Activated CD4-positive, alpha-beta T cell treated with anti-CD3 and anti-CD28 coated beads, Interleukin-2, amount 10 ng/mL, durations not matched to agents 7 days and 5 days (primary cell): ENCODE data around the gene FAM83E. TPM values are rescaled to one million over a fixed set of nuclear protein-coding genes. Genes with fewer than 3 reads are reported as not detected.

ENCODE experiments used
- CTCF ChIA-PET: fragments of 350-600 bp; sonication (Branson Sonifier 250); formaldehyde crosslinking; loops from one replicate; lab custom pipeline; 2021; ENCODE audit warnings: antibody characterized with exemption; lab: Charles Lee
- POLR2A ChIA-PET: fragments of 350-600 bp; sonication (Branson Sonifier 250); formaldehyde crosslinking; loops from one replicate; lab custom pipeline; 2021; ENCODE audit warnings: antibody characterized with exemption; lab: Charles Lee
- DNase-seq: peaks from one replicate; pipeline ENCODE4 v3.0.0-alpha.2; 2020
- H3K27ac Mint-ChIP-seq: one replicate; pipeline ENCODE4 v1.8.0; 2021; ENCODE audit warnings: mild to moderate bottlenecking, moderate library complexity, mixed read lengths
- H3K27me3 Mint-ChIP-seq: one replicate; pipeline ENCODE4 v1.8.0; 2021; ENCODE audit warnings: mixed read lengths
- H3K36me3 Mint-ChIP-seq: one replicate; pipeline ENCODE4 v1.8.0; 2021; ENCODE audit warnings: low read depth, mixed read lengths
- H3K4me1 Mint-ChIP-seq: one replicate; pipeline ENCODE4 v1.8.0; 2021; ENCODE audit warnings: mixed read lengths
- H3K4me3 Mint-ChIP-seq: one replicate; pipeline ENCODE4 v1.8.0; 2021; ENCODE audit warnings: mild to moderate bottlenecking, moderate library complexity, mixed read lengths
- H3K9me3 Mint-ChIP-seq: one replicate; pipeline ENCODE4 v1.8.0; 2021; ENCODE audit warnings: mixed read lengths
- total RNA-seq, 2 experiments: library from RNA; stranded (reverse); gene quantifications; one replicate each; pipeline ENCODE4 v1.2.3, GENCODE V29; 2021

The FAM83E gene
- total RNA-seq, 2 experiments from 2014 or later = 2.5 TPM

DNA sequence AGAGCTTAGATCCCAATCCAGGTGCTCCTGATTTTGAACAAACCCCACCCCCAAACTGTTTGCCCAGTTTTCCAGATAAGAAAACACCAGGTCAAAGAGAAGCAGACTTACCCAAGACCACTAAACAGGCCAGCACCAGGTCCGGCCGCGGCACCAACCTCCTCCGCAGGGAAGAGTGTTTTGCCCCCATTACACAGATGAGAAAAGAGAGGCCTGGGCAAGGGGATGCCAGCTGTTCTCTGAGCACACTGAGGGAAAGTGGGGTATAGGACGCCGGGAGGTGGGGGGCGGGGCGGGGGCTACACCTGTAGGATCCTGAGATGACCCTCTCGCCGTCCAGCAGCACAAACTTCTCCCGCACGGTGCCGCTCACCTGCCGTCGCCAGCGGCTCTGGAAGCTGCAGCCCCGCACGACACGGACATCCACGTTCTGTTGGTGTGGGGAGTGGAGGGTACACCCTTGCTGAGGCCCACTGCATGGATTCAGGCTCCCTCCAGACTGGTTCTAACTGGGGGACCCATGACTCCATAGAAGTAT lies 5.2 kb downstream of the FAM83E start:
- DNase-seq = no peak

DNA sequence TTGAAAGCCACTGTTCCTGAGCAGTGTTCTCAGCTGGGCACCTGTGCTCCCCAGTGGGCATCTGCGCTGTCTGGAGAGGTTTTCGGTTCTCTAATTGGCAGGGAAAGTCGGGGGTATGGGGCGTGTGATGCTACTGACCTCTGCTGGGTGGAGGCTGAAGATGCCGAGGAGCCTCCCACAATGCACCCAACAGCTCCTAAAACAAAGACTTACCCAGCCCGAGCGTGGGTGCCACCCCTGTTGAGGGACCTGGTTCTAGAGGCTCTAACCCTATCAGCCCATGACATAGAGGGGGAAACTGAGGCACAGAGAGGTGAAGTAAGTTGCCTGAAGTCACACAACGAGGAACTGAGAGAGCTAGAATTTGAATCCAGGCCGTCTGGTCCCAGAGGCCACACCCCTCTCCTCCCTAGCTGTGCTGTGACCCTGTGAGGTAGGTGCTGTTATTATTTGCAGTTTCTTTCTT lies 6.0 kb downstream of the FAM83E start:
- POLR2A ChIA-PET = interaction anchor here (1.0 kb wide), 1 partner anchor 10 kb away, joined by 3 read pairs; the partner anchor contains the start of genes RPL18 and SPHK2
- Mint-ChIP-seq H3K9me3 (no peaks in the 10 kb centered on the region), H3K4me3 (no peak overlapping the region), H3K4me1 (peaks cover 4% of the 10 kb centered on the region), H3K36me3 (no peaks in the 10 kb centered on the region), H3K27me3 (no peaks in the 10 kb centered on the region), H3K27ac (peak overlapping the region; percentile 79)
- CTCF ChIA-PET = interaction anchor here (0.6 to 3.2 kb wide), 20 partner anchors 8 to 1215 kb away, joined by 3 to 14 read pairs (median 4); partner anchors contain the start of genes RPL18, SPHK2 and ZNF114
- DNase-seq = peak; percentile 61

More for the DNA sequence above, 5.2 kb downstream of the FAM83E start:
- ChIA-PET POLR2A (no interaction called here), CTCF (interaction anchor here (0.6 to 3.2 kb wide), 16 partner anchors 8 to 1021 kb away, joined by 3 to 14 read pairs (median 4); partner anchors contain the start of genes RPL18, SPHK2 and ZNF114)
- no peaks in the 10 kb centered on the region for H3K27me3 Mint-ChIP-seq
- peaks cover 4% of the 10 kb centered on the region for H3K4me1 Mint-ChIP-seq
- H3K9me3 Mint-ChIP-seq = no peaks in the 10 kb centered on the region
- H3K4me3 Mint-ChIP-seq = no peak overlapping the region
- peaks cover 3% of the 10 kb centered on the region for H3K36me3 Mint-ChIP-seq
- H3K27ac Mint-ChIP-seq = no peak overlapping the region

DNA sequence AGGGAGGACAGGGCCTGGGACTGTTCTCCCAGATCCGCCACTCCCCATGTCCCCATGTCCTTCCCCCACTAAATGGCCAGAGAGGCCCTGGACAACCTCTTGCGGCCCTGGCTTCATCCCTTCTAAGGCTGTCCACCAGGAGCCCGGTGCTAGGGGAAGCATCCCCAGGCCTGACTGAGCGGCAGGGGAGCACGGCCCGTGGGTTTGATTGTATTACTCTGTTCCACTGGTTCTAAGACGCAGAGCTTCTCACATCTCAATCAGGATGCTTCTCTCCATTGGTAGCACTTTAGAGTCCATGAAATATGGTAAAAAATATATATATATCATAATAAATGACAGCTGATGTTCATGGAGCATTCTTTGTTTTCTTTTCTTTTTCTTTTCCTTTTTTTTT lies 7.5 kb downstream of the FAM83E start:
- Mint-ChIP-seq H3K4me1 (peaks cover 4% of the 10 kb centered on the region), H3K27me3 (no peaks in the 10 kb centered on the region), H3K4me3 (no peak overlapping the region), H3K36me3 (no peaks in the 10 kb centered on the region), H3K27ac (no peak overlapping the region), H3K9me3 (no peaks in the 10 kb centered on the region)
- DNase-seq = no peak
- ChIA-PET POLR2A (no interaction called here), CTCF (interaction anchor here (0.6 to 3.2 kb wide), 3 partner anchors 21 to 837 kb away, joined by 3 to 11 read pairs (median 4); no protein-coding TSS in a partner anchor)

DNA sequence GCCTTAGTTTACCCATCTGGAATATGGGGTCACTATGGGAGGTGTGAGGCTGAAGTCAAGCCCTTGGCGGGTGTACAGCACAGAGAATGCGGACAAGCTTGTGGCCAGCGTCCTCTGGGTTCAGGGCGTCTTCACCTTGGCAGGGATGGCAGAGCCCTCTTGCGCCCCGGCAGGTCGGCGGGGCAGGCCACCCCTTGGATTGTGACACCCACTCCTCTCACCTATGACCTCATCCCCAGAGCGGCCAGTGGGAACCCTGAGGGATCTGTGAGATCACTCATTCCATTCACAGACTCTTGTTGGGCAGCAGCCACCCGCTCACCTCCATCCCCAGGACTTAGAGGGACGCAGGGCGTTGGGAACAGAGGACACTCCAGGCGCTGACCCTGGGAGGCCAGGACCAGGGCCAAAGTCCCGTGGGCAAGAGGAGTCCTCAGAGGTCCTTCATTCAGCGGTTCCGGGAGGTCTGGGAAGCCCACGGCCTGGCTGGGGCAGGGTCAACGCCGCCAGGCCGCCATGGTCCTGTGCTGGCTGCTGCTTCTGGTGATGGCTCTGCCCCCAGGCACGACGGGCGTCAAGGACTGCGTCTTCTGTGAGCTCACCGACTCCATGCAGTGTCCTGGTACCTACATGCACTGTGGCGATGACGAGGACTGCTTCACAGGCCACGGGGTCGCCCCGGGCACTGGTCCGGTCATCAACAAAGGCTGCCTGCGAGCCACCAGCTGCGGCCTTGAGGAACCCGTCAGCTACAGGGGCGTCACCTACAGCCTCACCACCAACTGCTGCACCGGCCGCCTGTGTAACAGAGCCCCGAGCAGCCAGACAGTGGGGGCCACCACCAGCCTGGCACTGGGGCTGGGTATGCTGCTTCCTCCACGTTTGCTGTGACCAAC lies 8.2 kb downstream of the FAM83E start, which contains the start of gene SPACA4:
Gene SPACA4 (plus strand): TSS at position 280 of the 896 bp plus-strand sequence. CDS start 237 bp downstream, at position 517.
- no peaks in the 10 kb centered on the region for H3K27me3 Mint-ChIP-seq
- H3K4me1 Mint-ChIP-seq = peaks cover 4% of the 10 kb centered on the region
- POLR2A ChIA-PET = no interaction called here
- DNase-seq = no peak
- H3K9me3 Mint-ChIP-seq = no peaks in the 10 kb centered on the region
- CTCF ChIA-PET = interaction anchor here (0.6 to 3.2 kb wide), 5 partner anchors 18 to 117 kb away, joined by 3 to 11 read pairs (median 4); no protein-coding TSS in a partner anchor
- no peak within 1 kb of the TSS for H3K27ac Mint-ChIP-seq
- no peak within 1 kb of the TSS for H3K4me3 Mint-ChIP-seq
- no peaks in the 10 kb centered on the region for H3K36me3 Mint-ChIP-seq

DNA sequence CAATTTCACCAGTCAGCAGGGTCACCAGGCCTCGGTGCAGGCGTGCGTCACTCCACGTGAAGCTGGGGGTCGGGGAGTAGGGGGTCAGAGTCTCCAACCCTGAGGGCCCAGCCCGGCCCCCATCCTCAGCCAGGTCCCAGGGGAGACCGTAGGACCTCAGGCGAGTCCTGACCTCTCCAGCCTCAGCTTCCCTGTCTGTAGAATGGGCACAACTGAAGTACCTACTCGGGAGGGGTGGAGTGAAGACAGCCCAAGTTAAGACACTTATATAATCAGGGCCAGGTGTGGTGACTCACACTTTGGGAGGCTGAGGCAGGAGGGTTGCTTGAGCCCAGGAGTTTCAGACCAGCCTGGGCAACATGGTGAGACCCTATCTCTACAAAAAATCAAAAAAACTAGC lies 11.0 kb downstream of the FAM83E start:
- CTCF ChIA-PET = interaction anchor here (1.1 kb wide), 1 partner anchor 19 kb away, joined by 3 read pairs; no protein-coding TSS in a partner anchor
- H3K27ac Mint-ChIP-seq = no peak overlapping the region
- H3K9me3 Mint-ChIP-seq = no peaks in the 10 kb centered on the region
- H3K4me3 Mint-ChIP-seq = no peak overlapping the region
- POLR2A ChIA-PET = no interaction called here
- no peaks in the 10 kb centered on the region for H3K27me3 Mint-ChIP-seq
- DNase-seq = no peak
- H3K4me1 Mint-ChIP-seq = peaks cover 3% of the 10 kb centered on the region
- no peaks in the 10 kb centered on the region for H3K36me3 Mint-ChIP-seq

DNA sequence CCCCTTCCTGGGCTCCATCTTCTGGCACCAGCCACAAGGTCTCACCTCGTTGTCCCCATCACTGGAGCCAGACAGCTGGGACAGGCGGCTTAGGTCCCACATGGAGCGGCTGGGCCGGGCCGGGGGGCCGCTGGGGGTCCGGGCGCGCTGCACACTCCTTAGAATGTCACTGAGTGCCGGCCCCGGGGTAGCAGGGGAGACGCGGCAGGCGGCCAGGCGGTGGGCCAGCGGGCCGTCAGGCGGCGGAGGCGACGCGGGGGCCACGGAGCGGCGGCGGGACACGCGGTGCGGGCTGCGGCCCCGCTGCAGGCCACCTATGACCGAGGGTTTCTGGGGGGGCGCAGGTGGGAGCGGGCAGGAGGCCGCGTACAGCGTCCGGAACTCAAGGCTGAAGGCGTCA lies 11.4 kb downstream of the FAM83E start:
- CTCF ChIA-PET = no interaction called here

DNA sequence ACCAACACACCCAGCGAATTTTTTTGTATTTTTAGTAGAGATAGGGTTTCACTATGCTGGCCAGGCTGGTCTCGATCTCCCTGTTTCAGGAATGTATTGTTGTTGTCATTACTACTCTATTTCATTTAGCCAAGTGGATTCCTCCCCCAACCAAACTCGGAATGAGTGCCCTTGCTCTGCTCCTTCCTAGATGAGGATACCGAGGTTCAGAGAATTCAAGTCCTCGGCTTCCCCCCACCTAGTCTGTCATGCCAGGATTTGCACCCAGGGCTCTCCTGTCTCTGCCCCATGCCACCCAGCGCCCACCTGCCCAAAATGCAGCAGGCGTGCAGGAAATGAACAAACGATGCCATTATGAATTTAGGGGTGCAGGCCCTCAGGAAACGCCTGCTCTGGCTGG lies 11.9 kb downstream of the FAM83E start:
- DNase-seq = no peak
- POLR2A ChIA-PET = no interaction called here
- no peak overlapping the region for H3K4me3 Mint-ChIP-seq
- no peaks in the 10 kb centered on the region for H3K36me3 Mint-ChIP-seq
- CTCF ChIA-PET = no interaction called here
- H3K4me1 Mint-ChIP-seq = no peaks in the 10 kb centered on the region
- no peaks in the 10 kb centered on the region for H3K9me3 Mint-ChIP-seq
- H3K27me3 Mint-ChIP-seq = no peaks in the 10 kb centered on the region
- no peak overlapping the region for H3K27ac Mint-ChIP-seq

More for the DNA sequence above, 11.4 kb downstream of the FAM83E start:
- Mint-ChIP-seq H3K27ac (no peak overlapping the region), H3K36me3 (no peaks in the 10 kb centered on the region), H3K4me3 (no peak overlapping the region), H3K27me3 (no peaks in the 10 kb centered on the region), H3K4me1 (no peaks in the 10 kb centered on the region), H3K9me3 (no peaks in the 10 kb centered on the region)
- POLR2A ChIA-PET = no interaction called here
- DNase-seq = no peak

DNA sequence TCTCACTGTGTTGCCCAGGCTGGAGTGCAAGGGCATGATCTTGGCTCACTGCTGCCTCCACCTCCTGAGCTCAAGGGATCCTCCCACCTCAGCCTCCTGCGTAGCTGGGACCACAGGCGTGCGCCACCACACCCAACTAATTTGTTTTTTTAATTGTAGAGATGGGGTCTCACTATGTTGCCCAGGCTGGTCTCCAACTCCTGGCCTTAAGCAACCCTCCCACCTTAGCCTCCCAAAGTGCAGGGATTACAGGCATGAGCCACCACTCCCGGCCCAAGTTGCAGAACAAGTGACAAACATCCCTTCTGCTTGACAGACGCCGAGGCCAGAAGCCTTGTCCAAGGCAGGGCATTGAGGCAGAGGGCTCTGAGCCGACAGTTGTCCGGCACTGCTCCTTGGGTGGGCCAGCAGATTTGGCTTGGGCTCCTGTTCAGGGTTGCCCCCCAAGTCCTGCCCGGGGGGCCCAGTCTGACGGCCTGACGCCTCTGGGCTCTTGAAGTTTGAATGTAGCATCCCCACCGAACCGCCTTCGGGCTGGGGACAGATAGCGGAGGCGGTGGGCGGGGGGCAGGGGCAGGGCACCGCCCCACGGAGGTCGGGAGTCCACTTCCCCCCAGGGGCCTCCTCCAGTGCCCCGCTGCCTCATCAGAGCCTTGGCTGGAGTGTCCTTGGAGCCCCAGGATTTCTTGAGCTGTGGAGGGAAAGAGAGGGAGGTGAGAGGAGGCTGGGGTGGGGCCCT lies 14.0 kb downstream of the FAM83E start:
- POLR2A ChIA-PET = no interaction called here
- Mint-ChIP-seq H3K27ac (no peak overlapping the region), H3K4me3 (no peak overlapping the region), H3K27me3 (no peaks in the 10 kb centered on the region), H3K9me3 (no peaks in the 10 kb centered on the region), H3K36me3 (no peaks in the 10 kb centered on the region), H3K4me1 (peaks cover 3% of the 10 kb centered on the region)
- DNase-seq = no peak
- CTCF ChIA-PET = interaction anchor here (0.5 to 1.5 kb wide), 6 partner anchors 8 to 112 kb away, joined by 3 to 11 read pairs (median 3); no protein-coding TSS in a partner anchor

DNA sequence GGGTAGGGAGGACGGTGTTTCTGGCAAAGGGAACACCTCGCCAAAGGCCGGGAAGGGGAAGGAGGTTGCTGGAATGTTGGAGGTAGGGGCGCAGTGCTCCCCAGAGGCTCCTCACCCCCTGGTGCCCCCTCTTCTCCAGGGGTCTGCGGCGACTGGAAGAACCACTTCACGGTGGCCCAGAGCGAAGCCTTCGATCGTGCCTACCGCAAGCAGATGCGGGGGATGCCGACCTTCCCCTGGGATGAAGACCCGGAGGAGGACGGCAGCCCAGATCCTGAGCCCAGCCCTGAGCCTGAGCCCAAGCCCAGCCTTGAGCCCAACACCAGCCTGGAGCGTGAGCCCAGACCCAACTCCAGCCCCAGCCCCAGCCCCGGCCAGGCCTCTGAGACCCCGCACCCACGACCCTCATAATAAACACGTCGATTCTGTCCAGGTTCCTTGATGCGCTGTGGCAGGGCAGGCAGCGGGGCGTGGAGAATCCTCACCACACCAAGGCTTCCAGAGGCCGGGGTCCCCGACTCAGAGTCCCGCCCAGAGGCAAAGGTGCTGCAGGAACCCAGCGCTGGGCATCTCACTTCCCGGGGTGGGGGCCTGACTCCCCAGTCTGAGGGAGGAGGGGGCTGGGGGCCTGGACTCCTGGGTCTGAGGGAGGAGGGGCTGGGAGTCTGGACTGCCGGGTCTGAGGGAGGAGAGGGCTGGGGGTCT lies 15.7 kb downstream of the FAM83E start:
- POLR2A ChIA-PET = no interaction called here

DNA sequence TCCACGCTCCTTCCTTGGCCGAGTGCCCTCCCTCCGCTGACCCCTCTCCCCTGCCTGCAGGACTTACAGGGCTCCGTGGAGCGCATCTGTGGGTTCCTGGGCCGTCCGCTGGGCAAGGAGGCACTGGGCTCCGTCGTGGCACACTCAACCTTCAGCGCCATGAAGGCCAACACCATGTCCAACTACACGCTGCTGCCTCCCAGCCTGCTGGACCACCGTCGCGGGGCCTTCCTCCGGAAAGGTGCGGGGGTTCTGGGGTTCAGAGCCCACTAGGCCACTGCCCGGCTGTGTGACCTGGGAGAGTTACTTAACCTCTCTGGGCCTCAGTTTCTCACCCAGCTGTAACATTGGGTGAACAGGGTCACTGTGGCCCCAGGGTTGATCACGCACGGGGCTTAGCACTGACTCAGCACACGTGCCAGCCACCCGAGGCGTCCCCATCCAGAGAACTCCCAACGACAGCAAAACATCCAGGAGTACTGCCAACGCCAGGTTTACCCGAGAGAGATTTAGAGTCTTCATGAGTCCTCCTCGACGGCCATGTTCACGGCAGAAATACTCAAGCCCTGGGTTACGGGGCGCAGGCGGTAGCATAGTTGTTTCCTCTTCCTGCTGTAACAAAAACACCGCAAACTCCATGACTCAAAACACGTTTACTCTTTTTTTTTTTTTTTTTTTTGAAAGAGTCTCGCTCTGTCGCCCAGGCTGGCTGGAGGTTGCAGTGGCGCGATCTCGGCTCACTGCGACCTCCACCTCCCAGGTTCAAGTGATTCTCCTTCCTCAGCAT lies 18.0 kb downstream of the FAM83E start:
- Mint-ChIP-seq H3K27ac (peak overlapping the region; percentile 84), H3K4me1 (peaks cover 10% of the 10 kb centered on the region), H3K36me3 (peaks cover 2% of the 10 kb centered on the region), H3K27me3 (no peaks in the 10 kb centered on the region), H3K9me3 (no peaks in the 10 kb centered on the region), H3K4me3 (peak overlapping the region; percentile 71)
- ChIA-PET CTCF (interaction anchor here (1.0 to 1.1 kb wide), 2 partner anchors 12 kb away, joined by 3 read pairs; no protein-coding TSS in a partner anchor), POLR2A (no interaction called here)
- peak; percentile 53 for DNase-seq

More for the DNA sequence above, 15.7 kb downstream of the FAM83E start:
- no peaks in the 10 kb centered on the region for H3K9me3 Mint-ChIP-seq
- no peaks in the 10 kb centered on the region for H3K27me3 Mint-ChIP-seq
- no peak for DNase-seq
- peaks cover 2% of the 10 kb centered on the region for H3K36me3 Mint-ChIP-seq
- CTCF ChIA-PET = no interaction called here
- H3K27ac Mint-ChIP-seq = peak overlapping the region; percentile 58
- peaks cover 5% of the 10 kb centered on the region for H3K4me1 Mint-ChIP-seq
- H3K4me3 Mint-ChIP-seq = no peak overlapping the region

DNA sequence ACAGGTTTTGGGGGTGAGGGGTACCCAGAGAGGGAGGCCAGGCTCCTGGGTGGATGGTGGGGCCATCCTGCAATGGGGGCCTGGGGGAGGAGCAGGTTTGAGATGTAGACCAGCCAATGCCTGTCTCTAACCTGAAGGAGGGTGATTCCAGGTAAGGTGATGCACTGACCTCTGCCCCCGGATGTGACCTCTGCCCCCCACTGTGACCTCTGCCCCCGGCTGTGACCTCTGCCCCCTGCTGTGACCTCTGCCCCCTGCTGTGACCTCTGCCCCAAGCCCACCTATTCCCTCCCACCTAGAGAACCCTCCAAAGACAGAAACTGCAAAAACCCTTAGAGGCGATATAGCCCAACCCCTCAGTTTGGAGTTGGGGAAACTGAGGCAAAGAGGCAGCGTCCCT lies 18.6 kb downstream of the FAM83E start:
- POLR2A ChIA-PET = no interaction called here
- H3K27ac Mint-ChIP-seq = peak overlapping the region; percentile 84
- H3K27me3 Mint-ChIP-seq = no peaks in the 10 kb centered on the region

More for the DNA sequence above, 18.6 kb downstream of the FAM83E start:
- CTCF ChIA-PET = no interaction called here
- no peak for DNase-seq
- H3K9me3 Mint-ChIP-seq = no peaks in the 10 kb centered on the region
- peak overlapping the region; percentile 71 for H3K4me3 Mint-ChIP-seq
- H3K36me3 Mint-ChIP-seq = peaks cover 2% of the 10 kb centered on the region
- peaks cover 12% of the 10 kb centered on the region for H3K4me1 Mint-ChIP-seq
